SHP77 (cell line): ENCODE data around the gene POLN.

Source experiments
- DNase-seq, 2 experiments: peaks; one replicate each; lab custom pipeline; 2025; lab: John Stamatoyannopoulos, UW

POLN gene

DNA sequence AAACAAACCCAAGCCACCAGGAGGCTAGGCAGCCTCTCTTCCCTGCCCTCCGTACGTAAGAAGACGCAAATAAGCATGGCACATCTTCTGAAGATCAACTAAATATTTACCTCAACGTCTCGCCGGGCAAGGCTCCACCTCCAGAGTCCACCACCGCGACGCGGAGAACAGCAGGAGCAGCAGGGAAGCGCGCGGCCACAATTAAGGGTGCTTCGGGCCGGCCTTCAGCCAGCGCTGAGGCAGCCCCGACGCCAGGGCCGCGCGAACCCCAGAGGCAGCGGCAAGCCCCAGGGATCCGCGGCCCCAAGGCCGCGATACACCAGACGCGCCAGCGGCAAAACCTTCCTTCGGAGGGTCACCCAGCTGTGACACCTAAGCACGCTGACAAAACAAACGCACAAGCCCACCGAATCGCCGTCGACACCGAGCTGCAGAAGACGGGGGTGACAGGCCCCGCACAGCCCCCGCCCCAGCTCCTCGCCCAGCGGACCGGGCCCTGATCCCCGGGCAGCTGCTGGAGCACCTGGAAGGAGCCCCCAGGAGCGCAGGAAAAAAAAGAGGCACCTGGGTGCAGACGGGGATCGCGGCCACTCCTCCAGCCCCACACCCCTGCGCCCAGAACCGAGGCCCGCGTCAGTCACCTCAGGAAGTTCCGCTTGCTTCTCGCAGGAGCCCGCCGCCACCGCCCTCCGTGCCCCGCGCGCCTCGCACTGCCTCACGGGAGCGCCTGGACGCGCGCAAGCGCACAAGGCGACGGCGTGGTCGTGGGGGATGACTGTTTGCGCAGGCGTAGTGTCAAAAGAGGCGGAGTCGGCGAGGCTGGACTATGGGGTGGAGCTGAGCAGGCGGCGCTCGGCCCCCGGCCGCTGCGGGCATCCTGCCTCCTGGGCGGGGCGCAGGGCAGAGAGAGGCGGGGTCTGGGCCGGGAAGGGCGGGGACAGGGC is at the start of gene POLN, which contains the start of gene HAUS3:
Gene POLN, minus strand, starts transcription at position 712 of the 944 bp plus-strand sequence. CDS start 12,890 bp downstream, outside the sequence.
Gene HAUS3, minus strand, starts transcription at position 712 of the 944 bp plus-strand sequence. CDS start 1,175 bp downstream, outside the sequence.
- peak; percentile 74 to 78 for DNase-seq

DNA sequence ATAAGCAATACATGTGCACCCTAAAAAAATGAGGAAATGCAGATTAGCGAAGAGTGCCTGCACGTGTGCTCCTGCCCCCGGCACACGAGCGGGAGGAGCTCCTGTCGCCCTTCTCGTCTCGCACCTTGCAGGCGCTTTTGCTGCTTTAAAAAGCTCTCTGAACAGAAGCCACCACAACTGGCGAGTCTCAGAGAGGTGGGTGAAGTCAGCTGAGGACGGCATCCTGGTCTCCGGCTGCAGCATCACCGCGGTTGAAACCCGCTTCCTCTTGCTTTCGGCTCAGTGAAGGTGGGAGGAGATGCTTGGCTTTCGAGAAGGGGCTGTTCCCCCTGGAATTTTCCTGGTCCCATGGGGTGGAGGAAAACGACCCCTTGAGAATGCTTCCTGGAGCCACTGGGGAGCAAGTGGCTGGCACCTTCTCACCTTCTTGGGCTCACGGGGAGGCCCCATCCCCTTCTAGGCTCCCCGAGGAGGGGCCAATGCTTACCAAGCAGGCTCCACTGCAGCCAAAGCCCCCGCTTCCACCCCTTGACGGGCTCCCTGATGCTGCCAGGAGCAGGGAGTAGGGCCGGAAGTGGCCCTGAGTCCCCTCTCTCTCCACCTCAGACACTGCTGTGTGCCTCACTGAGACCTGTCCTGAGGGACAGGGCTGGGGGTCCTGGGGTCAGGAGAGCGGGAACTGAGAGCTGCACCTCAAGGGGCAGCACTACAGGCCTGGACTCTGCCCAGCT is 49.2 kb upstream of the POLN start:
- no peak for DNase-seq

- DNase-seq, result no peak
Measured at GRCh38 chr4:2290488-2290887, 48.6 kb upstream of the POLN start.

DNA sequence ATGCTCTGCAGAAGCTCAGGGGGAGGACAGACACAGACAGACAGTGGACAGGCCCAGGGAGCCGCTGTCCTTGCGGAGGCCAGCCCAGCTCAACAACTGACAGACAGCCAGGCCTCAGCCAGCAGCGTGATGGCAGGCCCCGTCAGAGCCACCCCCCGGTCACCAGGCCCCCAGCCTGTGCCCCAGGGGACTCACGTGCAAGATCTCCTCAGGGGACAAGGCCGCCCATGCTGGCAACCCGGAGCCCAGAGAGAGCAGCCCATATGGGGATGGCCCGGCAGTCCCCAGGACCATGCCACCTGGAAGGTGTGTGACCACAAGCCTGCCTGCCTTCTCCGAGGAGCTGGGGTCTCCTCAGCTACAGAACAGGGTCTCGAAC is 48.0 kb upstream of the POLN start:
- DNase-seq, result no peak

- no peak for DNase-seq
Measured at GRCh38 chr4:2289311-2289954, 47.5 kb upstream of the POLN start.

- no peak for DNase-seq
Measured at GRCh38 chr4:2288051-2288541, 46.2 kb upstream of the POLN start.

- DNase-seq, result no peak
Measured at GRCh38 chr4:2287594-2287915, 45.6 kb upstream of the POLN start.

DNA sequence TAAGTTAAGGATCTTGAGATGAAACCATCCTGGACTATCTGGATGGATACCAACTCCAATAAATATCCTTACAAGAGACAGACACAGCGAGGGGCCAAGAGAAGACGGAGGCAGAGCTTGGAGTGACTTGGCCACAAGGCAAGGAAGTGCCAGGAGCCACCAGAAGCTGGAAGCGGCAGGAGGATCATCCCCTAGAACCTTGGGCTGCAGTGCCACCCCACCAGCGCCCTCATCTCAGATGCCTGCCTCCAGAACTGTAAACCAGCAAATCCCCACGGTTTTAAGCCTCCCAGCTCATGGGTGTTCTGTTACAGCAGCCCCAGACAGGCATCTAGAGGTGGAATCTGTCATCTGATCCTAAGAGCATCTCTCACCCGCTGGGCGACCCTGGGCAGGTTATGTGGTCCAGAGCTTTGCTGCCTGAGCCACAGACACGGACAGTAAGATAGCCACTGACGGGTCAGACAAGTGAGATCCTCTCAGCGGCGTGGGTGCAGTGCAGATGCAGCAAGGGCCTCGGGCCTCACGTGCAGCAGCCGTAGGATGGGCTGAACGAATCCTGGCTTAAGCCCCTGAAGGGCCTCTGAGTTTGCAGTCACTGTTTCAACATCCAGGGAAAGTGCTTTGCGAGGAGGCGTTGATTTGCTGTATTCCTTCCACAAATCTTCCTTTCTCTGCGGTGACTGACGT is 45.1 kb upstream of the POLN start:
- DNase-seq, result no peak

- no peak for DNase-seq
Measured at GRCh38 chr4:2285613-2286381, 43.9 kb upstream of the POLN start.

DNA sequence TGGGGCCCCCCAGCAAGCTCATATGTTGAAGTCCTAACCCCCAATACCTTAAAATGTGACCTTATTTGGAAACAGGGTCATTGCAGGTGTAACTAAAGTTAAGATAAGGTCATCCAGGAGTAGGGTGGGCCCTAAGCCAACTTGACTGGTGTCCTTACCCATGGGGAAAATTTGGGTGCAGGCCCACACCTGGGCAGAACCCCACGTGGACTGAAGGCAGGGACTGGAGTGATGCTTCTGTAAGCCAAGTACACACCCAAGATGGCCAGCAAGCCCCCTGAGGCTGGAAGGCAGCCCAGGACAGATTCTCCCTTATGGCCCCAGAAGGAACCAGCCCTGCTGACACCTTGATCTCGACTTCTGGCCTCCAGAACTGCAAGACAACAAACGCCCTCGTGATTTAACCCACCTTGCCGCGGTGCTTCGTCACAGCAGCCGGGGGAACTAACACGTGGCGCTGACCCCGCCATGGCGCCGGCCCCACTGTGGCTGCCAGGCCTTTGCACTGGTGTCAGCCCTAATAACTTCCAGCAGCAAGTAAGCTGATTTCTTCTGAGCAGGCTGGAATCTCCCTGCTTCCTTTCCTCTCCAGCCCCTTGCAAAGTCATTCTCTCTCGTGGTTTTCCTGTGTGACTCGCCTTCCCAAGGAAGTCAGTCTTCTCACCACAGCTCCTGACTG is 43.2 kb upstream of the POLN start:
- DNase-seq, result no peak

DNA sequence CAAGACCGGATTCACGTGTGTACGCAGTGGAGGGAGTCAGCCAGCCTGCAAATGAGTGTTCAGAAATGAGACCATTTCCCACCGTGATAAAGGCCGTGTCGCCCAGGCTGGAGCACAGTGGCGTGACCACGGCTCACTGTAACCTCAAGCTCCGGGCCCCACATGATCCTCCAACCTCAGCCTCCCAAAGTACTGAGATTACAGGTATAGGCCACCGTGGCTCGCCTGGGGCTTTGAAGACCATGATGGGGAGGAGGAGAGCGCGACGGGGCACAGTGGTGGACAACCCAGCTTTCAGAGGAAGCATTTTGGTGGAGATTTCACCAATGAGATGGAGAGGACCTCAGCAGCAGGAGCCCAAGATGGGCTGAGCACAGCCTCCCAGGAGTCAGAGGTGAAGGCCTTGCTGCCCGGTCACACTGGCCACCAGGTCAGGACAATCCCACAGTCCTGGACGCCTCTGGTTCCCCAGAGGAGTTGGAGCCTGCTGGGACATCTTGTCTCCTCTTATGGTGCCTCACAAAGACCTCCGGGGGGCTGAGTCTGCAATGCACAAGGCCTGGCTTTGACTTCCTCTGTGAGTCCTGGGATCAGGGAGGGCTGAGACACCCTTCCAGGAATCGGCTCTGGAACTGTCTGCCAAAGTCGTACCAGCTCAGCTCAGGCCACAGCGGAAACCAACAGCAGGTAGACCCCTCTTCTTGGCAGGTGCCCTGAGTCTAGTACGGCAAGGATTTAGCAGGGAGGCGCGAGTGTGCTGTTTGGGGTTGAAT is 42.4 kb upstream of the POLN start:
- no peak for DNase-seq

- no peak for DNase-seq
Measured at GRCh38 chr4:2283199-2283711, 41.3 kb upstream of the POLN start.

- DNase-seq, result peak in 1 of 2 experiments; percentile 10
Measured at GRCh38 chr4:2281575-2282343, 39.8 kb upstream of the POLN start.

- no peak for DNase-seq
Measured at GRCh38 chr4:2280531-2281300, 38.8 kb upstream of the POLN start.

DNA sequence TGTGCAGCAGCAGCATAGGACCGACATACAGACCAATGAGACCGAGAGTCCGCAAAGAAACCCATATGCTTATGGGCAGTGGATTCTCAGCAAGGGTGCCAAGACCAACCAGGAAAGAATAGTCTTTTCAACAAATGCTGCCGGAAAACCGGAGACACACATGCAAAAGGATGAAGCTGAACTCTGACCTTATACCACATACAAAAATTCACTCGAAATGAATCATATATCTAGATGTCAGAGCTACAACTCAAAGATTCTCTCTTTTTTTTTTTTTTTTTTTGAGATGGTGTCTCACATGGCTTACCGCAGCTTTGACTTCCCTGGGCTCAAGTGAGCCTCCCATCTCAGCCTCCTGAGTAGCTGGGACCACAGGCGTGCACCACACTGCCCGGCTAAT is 36.0 kb upstream of the POLN start:
- no peak for DNase-seq

- DNase-seq, result no peak
Measured at GRCh38 chr4:2276581-2277325, 34.8 kb upstream of the POLN start.
